AG04449 (cell line): ENCODE data around the gene ZNF362.
"Not testable (repeated sequence)": the region's sequence is repeated elsewhere in the genome, so short reads cannot be mapped to it uniquely, and the experiment has no call there.

Experiments
- CTCF ChIA-PET: fragments of 350-600 bp; formaldehyde crosslinking; extraction: SDS; loops from one replicate; lab custom pipeline; 2021; ENCODE audit warnings: antibody characterized with exemption; lab: Yijun Ruan, JAX
- POLR2A ChIA-PET: fragments of 400-600, 350-600 bp; formaldehyde crosslinking; extraction: SDS; loops from one replicate; lab custom pipeline; 2020; ENCODE audit warnings: antibody characterized with exemption, inconsistent platforms; lab: Yijun Ruan, JAX
- DNase-seq: peaks from one replicate; pipeline ENCODE4 v3.0.0-alpha.2; 2010; ENCODE audit warnings: low read depth, low spot score
- H3K4me3 ChIP-seq: 2 replicates; pipeline ENCODE4 v1.5.1; 2011; ENCODE audit warnings: low read depth, mild to moderate bottlenecking, control low read depth, low read length
- TF ChIP-seq, protein P1 (sequence below): IDR thresholded peaks from one replicate; pipeline ENCODE4 v1.5.1; 2011; ENCODE audit warnings: mild to moderate bottlenecking, moderate library complexity, low read length, control low read depth, inconsistent platforms; ENCODE audit not compliant: insufficient read depth; ENCODE audit errors: missing control alignments

ZNF362 gene

DNA sequence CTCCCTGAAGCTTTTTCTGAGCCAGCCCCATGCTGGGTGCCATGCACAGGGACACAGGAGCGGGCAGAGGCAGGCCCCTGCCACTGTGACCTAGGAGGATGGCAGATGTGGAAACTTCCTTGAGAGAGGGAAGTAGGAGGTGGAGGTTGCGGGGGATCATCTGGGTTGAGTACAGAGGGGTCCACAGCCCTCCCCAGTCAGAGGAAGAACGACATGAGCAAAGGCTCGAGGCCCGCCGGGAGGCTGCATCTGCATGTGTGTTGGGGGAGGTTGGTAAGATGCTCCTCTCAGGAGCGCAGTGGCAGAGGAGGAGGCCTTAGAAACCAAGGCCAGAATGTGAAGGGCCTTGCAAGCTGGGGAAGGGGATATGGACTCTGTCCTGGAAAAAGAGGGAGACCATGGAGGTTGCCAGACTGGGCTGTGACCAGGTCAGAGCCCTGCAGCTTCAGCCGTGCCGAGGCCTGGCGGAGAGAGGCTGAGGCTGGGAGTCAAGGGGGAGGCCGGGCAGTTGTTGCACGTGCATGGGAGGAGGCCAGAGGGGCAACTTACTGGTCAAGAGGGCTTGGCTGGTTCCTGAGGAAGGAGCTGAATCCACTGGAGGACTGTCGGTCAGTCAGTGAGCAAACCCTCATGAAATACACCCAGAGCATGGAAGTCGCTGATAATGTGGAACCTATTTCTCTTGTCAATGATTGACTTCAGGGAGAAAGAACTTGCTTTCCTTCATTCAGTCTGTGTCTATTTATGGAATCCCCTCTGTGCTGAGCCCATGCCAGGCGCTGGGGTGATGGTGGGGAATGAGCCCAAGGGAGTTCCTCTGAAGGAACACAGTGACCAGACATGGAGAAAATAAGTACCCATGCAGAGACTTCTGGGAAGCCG is 32.9 kb downstream of the ZNF362 start:
- TF ChIP-seq, protein P1, sequence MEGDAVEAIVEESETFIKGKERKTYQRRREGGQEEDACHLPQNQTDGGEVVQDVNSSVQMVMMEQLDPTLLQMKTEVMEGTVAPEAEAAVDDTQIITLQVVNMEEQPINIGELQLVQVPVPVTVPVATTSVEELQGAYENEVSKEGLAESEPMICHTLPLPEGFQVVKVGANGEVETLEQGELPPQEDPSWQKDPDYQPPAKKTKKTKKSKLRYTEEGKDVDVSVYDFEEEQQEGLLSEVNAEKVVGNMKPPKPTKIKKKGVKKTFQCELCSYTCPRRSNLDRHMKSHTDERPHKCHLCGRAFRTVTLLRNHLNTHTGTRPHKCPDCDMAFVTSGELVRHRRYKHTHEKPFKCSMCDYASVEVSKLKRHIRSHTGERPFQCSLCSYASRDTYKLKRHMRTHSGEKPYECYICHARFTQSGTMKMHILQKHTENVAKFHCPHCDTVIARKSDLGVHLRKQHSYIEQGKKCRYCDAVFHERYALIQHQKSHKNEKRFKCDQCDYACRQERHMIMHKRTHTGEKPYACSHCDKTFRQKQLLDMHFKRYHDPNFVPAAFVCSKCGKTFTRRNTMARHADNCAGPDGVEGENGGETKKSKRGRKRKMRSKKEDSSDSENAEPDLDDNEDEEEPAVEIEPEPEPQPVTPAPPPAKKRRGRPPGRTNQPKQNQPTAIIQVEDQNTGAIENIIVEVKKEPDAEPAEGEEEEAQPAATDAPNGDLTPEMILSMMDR: no peak
- ChIA-PET POLR2A (no interaction called here), CTCF (interaction anchor here (0.6 to 1.9 kb wide), 4 partner anchors 9 to 323 kb away, joined by 3 to 13 read pairs (median 3); no protein-coding TSS in a partner anchor)
- no peak for DNase-seq
- H3K4me3 ChIP-seq: no peak overlapping the region

DNA sequence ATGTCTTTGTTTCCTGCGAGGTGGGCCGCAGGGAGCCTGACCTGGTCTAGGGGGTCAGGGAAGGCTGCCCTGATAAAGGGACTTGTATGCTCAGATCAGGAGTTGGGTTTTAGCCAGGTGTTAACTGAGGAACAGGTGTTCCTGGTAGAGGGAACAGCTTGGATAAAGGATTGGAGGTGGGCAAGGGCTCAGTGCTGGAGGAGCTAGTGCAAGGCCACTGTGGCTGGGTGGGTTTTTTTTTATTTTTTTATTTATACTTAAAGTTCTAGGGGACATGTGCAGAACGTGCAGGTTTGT is 33.5 kb downstream of the ZNF362 start:
- TF ChIP-seq, protein P1: no peak
- no peak for DNase-seq
- ChIA-PET POLR2A (no interaction called here), CTCF (interaction anchor here (0.6 to 1.9 kb wide), 2 partner anchors 8 to 10 kb away, joined by 3 to 13 read pairs; no protein-coding TSS in a partner anchor)
- H3K4me3 ChIP-seq: no peak overlapping the region

DNA sequence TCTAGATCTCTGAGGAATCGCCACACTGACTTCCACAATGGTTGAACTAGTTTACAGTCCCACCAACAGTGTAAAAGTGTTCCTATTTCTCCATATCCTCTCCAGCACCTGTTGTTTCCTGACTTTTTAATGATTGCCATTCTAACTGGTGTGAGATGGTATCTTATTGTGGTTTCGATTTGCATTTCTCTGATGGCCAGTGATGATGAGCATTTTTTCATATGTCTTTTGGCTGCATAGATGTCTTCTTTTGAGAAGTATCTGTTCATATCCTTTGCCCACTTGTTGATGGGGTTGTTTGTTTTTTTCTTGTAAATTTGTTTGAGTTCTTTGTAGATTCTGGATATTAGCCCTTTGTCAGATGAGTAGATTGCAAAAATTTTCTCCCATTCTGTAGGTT is 34.3 kb downstream of the ZNF362 start:
- CTCF ChIA-PET, H3K4me3 ChIP-seq, POLR2A ChIA-PET, DNase-seq: not testable (repeated sequence)

DNA sequence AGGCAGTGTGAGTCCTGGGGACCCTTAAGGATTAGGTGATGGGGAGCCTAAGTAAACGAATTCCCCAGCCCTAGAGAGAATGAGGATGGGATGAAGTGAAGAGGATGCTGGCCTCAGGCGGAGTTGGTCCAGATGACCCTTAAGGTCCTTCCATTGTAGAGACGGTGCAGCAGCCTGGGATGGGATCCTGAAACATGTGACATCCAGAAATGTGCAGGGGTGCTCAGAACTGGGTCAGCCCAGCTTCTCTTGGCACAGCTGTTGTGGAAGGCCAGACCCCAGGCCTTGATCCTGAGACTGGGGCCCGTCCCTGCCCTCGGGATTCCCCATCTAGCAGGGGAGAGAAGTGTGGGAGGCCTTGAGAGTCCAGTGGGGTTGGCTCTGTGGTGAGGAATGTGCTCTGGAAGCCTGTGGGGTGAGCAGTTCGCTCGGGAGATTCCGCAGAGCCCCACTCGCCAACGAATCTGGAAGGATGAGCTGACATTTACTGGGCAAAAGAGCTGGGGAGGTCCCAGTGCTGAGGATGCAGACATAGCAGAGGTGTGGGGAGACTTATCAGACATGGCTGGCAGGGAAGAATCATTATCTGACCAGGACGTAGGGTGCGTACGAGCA is 36.5 kb downstream of the ZNF362 start:
- ChIA-PET POLR2A (no interaction called here), CTCF (interaction anchor here (0.7 to 12.1 kb wide), 10 partner anchors 8 to 177 kb away, joined by 3 to 436 read pairs (median 4); partner anchors contain the start of gene ZSCAN20)
- TF ChIP-seq, protein P1: no peak

DNA sequence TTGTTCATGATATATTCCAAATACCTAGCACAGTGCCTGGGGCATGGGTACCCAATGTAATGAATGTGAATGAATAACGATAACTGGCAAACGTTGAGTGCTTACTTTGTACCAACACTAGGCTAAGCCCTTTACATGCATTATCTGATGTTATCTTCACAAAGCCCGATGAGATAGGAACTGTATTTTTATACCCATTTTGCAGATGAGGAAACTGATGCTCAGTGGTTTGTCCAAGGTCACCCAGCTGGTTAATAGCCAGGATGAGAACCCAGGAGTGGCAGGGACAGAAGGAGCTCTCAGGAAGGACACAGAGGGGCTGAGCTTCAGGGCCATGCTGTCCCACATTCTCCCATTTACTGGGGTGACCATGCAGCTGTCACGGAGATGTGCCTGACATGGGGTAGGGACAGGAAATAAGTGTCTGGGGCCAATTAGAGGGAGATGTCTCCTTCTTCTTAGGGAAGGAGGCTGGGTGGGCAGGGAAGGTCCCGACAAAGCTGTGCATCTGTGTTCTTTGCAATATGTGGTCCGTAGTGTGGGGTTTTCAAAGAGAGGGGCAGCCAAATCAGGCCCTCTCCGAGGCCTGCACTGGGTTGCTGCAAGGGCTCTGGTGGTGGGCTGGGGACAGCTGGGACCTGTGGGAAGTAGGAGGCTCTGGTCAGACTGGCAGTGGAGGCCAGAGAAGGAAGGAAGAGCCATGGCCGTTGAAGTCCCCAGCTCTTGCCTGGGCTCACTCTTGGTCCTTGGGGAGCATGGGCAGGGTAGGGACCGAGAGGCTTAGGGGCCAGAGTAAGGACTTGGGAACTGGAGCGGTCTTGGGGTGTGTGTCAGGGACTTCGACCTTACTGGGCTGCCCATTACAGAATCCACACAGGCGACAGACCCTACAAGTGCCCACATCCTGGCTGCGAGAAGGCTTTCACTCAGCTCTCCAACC is 38.0 kb downstream of the ZNF362 start:
- no peak for DNase-seq
- ChIA-PET POLR2A (no interaction called here), CTCF (interaction anchor here (0.6 to 12.1 kb wide), 46 partner anchors 10 to 319 kb away, joined by 3 to 436 read pairs (median 5); partner anchors contain the start of genes A3GALT2 and ZSCAN20)
- H3K4me3 ChIP-seq: no peak overlapping the region
- TF ChIP-seq, protein P1: no peak

More for the DNA sequence above, 36.5 kb downstream of the ZNF362 start:
- no peak overlapping the region for H3K4me3 ChIP-seq
- no peak for DNase-seq

DNA sequence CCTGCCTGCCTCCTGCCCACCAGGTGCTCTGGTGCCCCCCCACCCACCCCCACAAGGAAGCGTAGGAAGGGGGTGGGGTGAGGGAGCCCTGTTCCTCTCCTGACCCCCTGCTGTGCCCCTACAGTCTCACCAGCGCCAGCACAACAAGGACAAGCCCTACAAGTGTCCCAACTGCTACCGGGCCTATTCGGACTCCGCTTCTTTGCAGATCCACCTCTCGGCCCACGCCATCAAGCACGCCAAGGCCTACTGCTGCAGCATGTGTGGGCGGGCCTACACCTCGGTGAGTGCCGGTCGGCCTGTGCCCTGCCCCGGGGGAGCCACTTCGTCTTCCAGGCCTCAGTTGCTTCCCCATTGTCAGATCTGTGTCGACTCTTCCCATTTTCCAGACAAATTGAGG is 38.7 kb downstream of the ZNF362 start:
- TF ChIP-seq, protein P1: no peak
- CTCF ChIA-PET: interaction anchor here (0.6 to 12.1 kb wide), 72 partner anchors 8 to 319 kb away, joined by 3 to 436 read pairs (median 5); partner anchors contain the start of genes A3GALT2 and ZSCAN20
- H3K4me3 ChIP-seq: no peak overlapping the region
- no peak for DNase-seq
- POLR2A ChIA-PET: no interaction called here
